SK-N-SH (cell line): Measurements from ENCODE around the gene TUBA8.
"Not testable (repeated sequence)": the region's sequence is repeated elsewhere in the genome, so short reads cannot be mapped to it uniquely, and the experiment has no call there.

ENCODE experiments used
- CTCF ChIP-seq: fragments of 200-600 bp; sonication (generic); IDR thresholded peaks from 2 replicates; pipeline ENCODE4 v1.6.1; 2017; ENCODE audit warnings: antibody characterized with exemption, mild to moderate bottlenecking, moderate library complexity
- EP300 ChIP-seq, 2 experiments: IDR thresholded peaks; 2 replicates each; pipeline versions ENCODE4 v1.4.0 to v1.6.1; 2012; ENCODE audit warnings: borderline replicate concordance in 1 of 2, low read depth in 1 of 2, low read length in 1 of 2
- FOSL2 ChIP-seq: IDR thresholded peaks from 2 replicates; pipeline ENCODE4 v1.4.0; 2012; ENCODE audit warnings: low read depth, mild to moderate bottlenecking, moderate library complexity, borderline replicate concordance
- FOXJ3 ChIP-seq: sonication (generic); formaldehyde crosslinking; IDR thresholded peaks from 2 replicates; pipeline ENCODE4 v1.5.1; 2020; ENCODE audit warnings: mild to moderate bottlenecking, missing genetic modification reagents
- MAX ChIP-seq: IDR thresholded peaks from 2 replicates; pipeline ENCODE4 v1.4.0; 2012; ENCODE audit warnings: low read depth
- POLR2AphosphoS5 ChIP-seq: IDR thresholded peaks from 2 replicates; pipeline ENCODE4 v1.6.1; 2012; ENCODE audit warnings: low read depth, low read length
- RAD21 ChIP-seq: IDR thresholded peaks from 2 replicates; pipeline ENCODE4 v1.6.1; 2012; ENCODE audit warnings: mild to moderate bottlenecking, low read length
- TAF1 ChIP-seq: IDR thresholded peaks from 2 replicates; pipeline ENCODE4 v1.6.1; 2012; ENCODE audit warnings: low read depth, mild to moderate bottlenecking, low read length, moderate library complexity, borderline replicate concordance

- not testable (repeated sequence) for TF ChIP-seq RAD21; TAF1; CTCF; POLR2AphosphoS5; EP300 (IDR thresholded peaks at IDR 0.05; ENCODE audit: borderline replicate concordance in 1 of 2, low read depth in 1 of 2, low read length in 1 of 2); MAX; FOXJ3 (CRISPR knock-in tag); FOSL2
Observed at GRCh38 chr22:18172203-18172602, 61.6 kb downstream of the TUBA8 start.
